ENCODE measurements around the gene ZNF543.
"Not testable (repeated sequence)": the region's sequence is repeated elsewhere in the genome, so short reads cannot be mapped to it uniquely, and the experiment has no call there.

Gene ZNF543

GRCh38 chr19:57320180-57321084 is at the start of gene ZNF543:
ZNF543 (plus strand) TSS chr19:57320472; CDS start chr19:57320854, 382 bp downstream.
- intact Hi-C loops (cut with DNase I), result no loop called here
- peak; percentile 94 to 99 (median 97) for DNase-seq

GRCh38 chr19:57271280-57271679 is 49.0 kb upstream of the ZNF543 start:
- intact Hi-C loops (cut with DNase I), result no loop called here
- DNase-seq, result no peak

- DNase-seq, result no peak
- intact Hi-C loops (cut with DNase I), result no loop called here
Measured at GRCh38 chr19:57273014-57273413, 47.3 kb upstream of the ZNF543 start.

DNA sequence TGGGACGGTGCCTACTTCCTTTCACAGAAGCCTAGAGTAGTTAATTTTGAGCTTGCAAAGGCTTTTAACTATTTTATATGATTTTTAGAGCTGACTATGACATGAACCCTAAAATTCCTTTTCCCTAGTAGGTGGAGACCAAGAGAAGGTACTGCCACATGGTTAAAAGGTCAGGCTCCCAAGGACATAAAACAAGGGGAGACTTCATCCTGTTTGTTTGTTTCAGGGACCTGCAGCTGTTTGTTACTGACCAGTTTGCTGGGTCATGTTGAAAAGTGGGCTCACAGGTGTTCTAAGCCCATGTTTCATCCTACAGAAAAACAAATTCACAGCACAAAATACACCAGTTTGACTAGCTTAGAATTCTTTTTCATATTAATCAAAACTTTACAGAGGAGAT is 43.8 kb upstream of the ZNF543 start:
- DNase-seq, result no peak
- intact Hi-C loops (cut with DNase I), result no loop called here

DNA sequence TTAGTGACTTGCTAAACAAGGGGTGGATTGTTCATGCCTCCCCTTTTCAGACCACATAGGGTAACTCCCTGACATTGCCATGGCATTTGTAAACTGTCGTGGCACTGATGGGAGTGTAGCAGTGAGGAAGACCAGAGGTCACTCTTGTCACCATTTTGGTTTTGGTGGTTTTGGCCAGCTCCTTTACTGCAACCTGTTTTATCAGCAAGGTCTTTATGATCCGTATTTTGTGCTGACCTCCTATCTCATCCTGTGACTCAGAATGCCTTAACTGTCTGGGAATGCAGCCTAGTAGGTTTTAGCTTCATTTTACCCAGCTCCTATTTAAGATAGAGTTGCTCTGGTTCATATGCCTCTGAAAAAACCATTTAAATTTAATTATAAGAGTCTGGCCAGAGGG is 41.8 kb upstream of the ZNF543 start:
- DNase-seq; intact Hi-C loops (cut with DNase I): not testable (repeated sequence)

DNA sequence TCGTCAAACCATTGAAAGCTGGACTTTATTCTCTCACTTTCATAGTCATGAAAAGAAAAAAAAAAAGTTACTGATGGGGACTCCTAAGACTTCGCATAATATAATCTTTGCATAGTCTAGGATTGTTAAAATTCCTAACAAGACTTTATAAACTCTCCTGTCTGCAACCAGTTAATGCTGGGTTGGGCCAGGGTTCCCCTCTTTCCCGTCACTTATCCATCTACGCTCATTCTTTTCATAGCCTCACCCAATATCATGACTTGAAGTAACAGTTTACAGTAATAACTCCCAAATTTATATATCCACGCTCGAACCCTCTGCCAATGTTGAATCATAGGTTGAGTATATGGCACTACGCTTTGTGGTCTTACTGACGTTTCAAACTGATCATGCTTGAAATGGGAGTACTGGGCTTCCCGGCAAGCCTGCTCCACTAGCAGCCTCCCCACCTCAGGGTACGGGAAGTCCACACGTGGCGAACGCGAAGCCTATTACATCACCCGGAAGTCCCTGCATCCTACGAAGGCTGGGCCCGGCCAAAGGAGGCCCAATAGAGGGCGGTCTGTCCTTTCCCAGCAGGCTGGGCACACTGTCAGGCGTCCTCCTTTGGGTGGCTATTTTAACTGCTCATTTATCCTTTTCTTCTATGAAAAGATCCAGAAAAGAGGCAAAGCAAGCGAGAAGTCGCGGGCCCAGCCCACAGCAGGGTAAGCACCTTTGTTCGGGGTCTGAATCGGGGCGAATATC is 40.7 kb upstream of the ZNF543 start:
- intact Hi-C loops (cut with DNase I), result loop anchor here (1.0 to 5.0 kb wide), 4 partner anchors 38 to 87 kb away; partner anchors contain the start of genes ZNF264, ZNF304 and ZNF805

GRCh38 chr19:57280165-57280961 is 39.9 kb upstream of the ZNF543 start, which contains the start of gene ZNF460:
ZNF460 (plus strand) TSS chr19:57280485; CDS start chr19:57280807, 322 bp downstream.
- intact Hi-C loops (cut with DNase I), result loop anchor here (1.0 to 5.0 kb wide), 4 partner anchors 37 to 88 kb away; partner anchors contain the start of genes ZNF264, ZNF304 and ZNF805
- DNase-seq, result peak; percentile 95 to 99 (median 96)

More for the DNA sequence above, 40.7 kb upstream of the ZNF543 start:
- DNase-seq, result peak; percentile 75 to 98 (median 88)

DNA sequence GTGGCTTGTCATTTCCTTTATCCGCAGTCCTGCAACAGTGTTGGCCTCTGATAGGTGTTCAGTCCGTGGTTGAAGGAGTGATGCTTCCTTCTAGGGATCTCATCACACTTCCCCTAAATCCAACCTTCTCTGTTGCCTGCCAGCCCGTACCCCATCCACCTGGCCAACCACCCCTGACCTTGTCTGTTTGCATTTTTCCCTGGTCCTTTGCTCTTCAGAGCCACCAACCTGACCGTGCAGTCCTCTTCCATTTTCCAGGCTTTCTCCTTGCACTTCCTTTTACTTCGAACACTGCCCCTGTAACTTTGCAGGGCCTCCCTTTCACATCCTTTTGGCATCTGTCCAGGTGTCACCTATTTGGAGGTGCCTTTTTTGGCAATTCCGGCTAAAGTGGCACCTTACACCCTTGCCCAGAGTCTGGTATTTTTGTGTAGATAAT is 39.3 kb upstream of the ZNF543 start:
- intact Hi-C loops (cut with DNase I), result loop anchor here (1.0 to 5.0 kb wide), 4 partner anchors 36 to 89 kb away; partner anchors contain the start of genes ZNF264, ZNF304 and ZNF805
- DNase-seq, result no peak

DNA sequence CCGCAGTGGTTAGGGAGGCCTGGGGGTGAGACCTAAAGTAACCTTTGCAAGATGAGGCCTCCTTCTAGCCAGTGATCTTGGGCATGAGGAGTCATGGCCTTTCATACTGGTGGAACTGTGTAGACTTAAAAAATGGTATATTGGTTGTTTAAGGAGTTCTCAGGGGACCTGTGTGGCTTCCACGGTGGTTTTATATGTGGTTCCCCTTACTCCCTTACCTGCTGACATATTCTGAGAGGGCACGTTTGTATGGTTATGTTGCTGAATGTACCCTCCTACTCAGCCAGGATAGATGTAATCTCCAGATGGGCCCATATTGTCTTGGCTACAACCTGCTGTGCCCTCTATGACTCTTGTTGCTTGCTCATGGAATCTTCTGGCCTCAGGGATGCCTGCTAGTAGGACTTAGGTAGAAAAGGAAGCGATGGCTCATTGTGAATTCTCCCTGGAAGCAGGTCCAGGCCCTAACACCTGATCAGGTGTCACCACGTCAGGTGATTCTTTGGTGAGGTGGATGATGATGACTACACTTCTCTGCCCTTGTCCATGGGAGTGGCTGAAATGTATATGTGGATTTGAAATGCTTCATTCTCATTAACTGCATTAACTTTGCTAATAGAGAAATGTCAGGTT is 38.1 kb upstream of the ZNF543 start:
- intact Hi-C loops (cut with DNase I), result loop anchor here (5.0 kb wide), 3 partner anchors 35 to 90 kb away; partner anchors contain the start of genes ZNF264 and ZNF304
- no peak for DNase-seq

GRCh38 chr19:57288373-57288772 is 31.9 kb upstream of the ZNF543 start:
- intact Hi-C loops (cut with DNase I), result no loop called here

DNA sequence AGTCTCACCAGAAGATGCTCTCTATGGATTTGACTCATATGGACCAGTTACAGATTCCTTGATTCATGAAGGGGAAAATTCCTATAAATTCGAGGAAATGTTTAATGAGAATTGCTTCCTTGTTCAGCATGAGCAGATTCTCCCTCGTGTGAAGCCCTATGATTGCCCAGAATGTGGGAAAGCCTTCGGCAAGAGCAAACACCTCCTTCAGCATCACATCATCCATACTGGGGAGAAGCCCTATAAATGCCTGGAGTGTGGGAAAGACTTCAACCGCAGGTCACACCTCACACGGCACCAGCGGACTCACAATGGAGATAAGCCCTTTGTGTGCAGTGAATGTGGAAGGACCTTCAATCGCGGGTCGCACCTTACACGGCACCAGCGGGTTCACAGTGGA is 29.3 kb upstream of the ZNF543 start:
- DNase-seq, result no peak
- intact Hi-C loops (cut with DNase I), result no loop called here

More at GRCh38 chr19:57288373-57288772, 31.9 kb upstream of the ZNF543 start:
- no peak for DNase-seq

DNA sequence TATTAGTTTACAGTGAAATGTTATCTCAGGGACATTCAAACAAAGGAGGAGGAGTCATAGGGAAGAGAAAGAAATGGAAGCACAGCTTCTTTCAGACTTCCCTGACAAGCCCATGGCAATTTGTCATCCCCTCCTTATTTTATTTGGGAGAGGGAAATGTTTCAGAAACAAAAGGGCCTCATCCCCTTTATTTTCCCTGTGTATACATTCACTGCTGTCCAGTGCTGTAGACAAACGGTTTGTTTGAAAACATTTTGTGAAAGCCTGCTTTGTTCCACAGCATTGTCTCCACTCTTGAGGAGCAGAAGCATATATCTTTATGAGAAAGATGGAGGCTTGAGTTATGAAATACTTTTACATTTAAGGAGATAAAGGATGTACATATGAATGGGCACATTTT is 27.7 kb upstream of the ZNF543 start:
- intact Hi-C loops (cut with DNase I), result no loop called here

GRCh38 chr19:57293719-57294118 is 26.6 kb upstream of the ZNF543 start:
- DNase-seq, result no peak
- intact Hi-C loops (cut with DNase I), result no loop called here

More for the DNA sequence above, 27.7 kb upstream of the ZNF543 start:
- DNase-seq, result no peak

DNA sequence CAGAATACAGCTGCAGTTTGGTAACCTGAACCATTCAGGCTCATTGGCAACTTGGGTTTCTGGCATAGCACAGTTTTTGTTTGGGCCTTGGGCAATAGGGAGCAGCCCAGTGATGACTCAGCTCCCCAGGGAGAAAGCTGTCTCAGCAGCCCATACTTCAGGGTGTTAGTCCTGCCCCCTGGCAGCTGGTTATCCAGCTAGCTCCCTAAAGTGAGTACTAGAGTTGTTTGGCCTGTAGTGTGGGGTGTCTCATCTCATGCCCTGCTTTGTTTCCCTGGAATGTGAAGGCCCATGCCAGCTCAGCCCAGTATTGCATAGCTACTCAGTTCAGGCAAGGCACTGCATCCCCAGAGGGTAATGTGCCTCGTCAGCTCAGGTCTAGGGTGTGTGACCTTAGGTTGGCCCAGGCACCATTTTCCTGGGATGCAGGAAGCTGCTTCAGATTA is 18.2 kb upstream of the ZNF543 start:
- intact Hi-C loops (cut with DNase I), result no loop called here
- no peak for DNase-seq

DNA sequence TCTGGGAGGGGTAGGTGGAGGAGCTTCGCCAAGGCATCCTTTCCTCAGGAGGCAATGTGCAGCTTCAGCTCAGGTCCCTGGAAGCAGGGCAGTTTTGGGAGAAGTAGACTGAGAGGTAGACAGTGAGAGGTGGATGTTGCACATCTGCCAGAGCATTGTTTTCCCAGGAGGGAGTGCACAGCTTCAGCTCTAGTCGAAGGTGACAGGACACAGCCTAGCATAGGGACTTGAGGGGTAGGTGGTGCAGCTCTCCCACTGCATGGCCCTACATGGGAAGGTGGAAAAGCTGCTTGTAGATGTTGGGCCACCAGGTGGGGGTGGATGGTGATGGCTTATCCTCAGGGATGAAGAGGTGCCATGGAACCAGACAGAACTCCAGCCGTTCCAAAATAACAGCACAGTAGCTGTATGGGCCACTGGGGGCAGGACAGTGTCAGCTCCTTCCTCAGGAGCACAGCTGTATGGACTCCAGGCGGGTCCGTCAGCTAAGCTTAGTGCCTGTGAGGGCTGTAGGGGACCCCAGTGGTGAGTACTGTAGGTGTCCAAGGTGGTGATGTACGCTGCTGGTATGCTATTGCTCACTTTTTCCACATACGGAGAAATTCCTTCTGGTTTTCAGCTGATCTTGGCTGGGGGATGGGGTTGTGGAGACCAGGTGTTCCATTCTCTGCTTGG is 17.4 kb upstream of the ZNF543 start:
- no peak for DNase-seq
- intact Hi-C loops (cut with DNase I), result no loop called here

DNA sequence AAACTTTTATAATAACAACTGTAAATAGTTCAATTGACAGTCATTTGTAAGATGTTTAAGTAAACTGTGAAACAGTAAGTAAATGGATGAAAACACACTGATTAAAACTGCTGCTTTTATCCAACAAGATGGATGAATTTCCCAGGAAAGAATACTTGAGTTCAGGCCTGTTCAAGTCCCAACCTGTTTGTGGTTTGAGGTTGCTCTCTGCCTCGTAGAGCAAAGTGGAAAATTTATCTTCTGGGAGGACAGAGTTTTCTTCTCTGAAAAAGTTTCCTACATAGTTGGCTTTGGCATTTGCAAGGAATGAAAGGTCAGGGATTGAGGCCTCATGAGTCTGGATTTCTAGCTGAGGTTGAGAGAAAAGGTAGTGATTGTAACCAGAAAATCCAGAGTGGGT is 15.2 kb upstream of the ZNF543 start:
- intact Hi-C loops (cut with DNase I), result no loop called here
- DNase-seq, result no peak

DNA sequence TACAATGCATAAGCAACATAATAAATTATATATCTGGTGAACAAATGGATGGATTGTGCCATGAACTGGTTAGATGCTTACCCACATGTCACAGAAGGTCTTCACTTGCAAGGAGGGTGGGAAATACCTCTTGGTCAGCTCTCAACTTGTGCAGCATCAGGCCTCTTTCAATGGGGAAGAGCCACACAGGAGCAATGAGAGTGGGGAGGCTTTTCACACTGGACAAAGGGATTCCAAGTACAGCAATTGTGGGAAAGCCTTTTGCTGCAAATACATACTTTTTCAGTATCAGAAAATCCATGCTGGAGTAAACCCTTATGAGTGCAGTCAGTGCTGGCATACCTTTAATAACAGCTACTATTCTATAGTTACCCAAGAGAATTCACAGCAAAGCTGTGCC is 11.8 kb upstream of the ZNF543 start:
- intact Hi-C loops (cut with DNase I), result no loop called here
- DNase-seq, result no peak

GRCh38 chr19:57310792-57311191 is 9.5 kb upstream of the ZNF543 start:
- intact Hi-C loops (cut with DNase I), result no loop called here
- DNase-seq, result no peak

DNA sequence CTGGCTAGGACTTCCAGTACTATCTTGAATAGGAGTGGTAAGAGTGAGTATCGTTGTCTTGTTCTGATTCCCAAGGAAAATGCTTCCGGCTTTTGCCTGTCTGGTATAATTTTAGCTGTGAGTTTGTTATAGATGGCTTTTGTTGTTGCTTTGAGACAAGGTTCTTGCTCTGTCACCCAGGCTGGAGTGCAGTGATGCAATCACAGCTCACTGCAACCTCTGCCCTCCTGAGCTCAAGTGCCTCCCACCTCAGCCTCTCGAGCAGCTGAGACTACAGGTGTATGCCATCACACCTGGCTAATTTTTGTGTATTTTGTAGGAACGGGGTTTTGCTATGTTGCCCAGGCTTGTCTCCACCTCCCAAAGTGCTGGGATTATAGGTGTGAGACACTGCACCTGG is 6.1 kb upstream of the ZNF543 start:
- no peak for DNase-seq
- intact Hi-C loops (cut with DNase I), result no loop called here

Measured in posterior cingulate gyrus (tissue), 11 donors.